PC-9 (cell line): ENCODE data around the gene RTF1. TPM values are rescaled to one million over a fixed set of nuclear protein-coding genes. Genes with fewer than 3 reads are reported as not detected.
A peak's percentile ranks its signal among the peaks of the same experiment; 100 is the strongest.

Experiments used
- BruUV-seq: library from RNA; stranded (reverse); fragments of 400-500 nt; replicated peaks from 2 replicates; lab custom pipeline; 2021; lab: Mats Ljungman, UMichigan
- CTCF ChIA-PET: fragments of 300-600 bp; sonication (Branson Sonifier 250); formaldehyde crosslinking; loops from one replicate; lab custom pipeline; 2022; ENCODE audit warnings: antibody characterized with exemption; lab: Charles Lee
- POLR2A ChIA-PET: fragments of 300-600 bp; sonication (Branson Sonifier 250); formaldehyde crosslinking; loops from one replicate; lab custom pipeline; 2022; ENCODE audit warnings: antibody characterized with exemption; ENCODE audit not compliant: unreplicated experiment; lab: Charles Lee
- DNase-seq, 2 experiments: peaks; one replicate each; pipeline versions ENCODE4 v3.0.0 to v3.0.0-alpha.2; 2015 to 2022; ENCODE audit warnings: mixed read lengths in 1 of 2
- H2AFZ ChIP-seq: fragments of 200-600 bp; sonication (generic); 2 replicates; pipeline ENCODE4 v1.8.1; 2017; ENCODE audit warnings: antibody characterized with exemption
- H3F3A ChIP-seq: fragments of 200-600 bp; sonication (generic); 2 replicates; pipeline ENCODE4 v1.8.1; 2017; ENCODE audit warnings: antibody characterized with exemption, mild to moderate bottlenecking, low read depth; ENCODE audit not compliant: insufficient read depth
- H3K27ac ChIP-seq: fragments of 200-600 bp; sonication (generic); 2 replicates; pipeline ENCODE4 v1.6.1; 2016; ENCODE audit warnings: mixed run types
- H3K27me3 ChIP-seq: fragments of 200-600 bp; sonication (generic); 2 replicates; pipeline ENCODE4 v1.6.1; 2016; ENCODE audit warnings: low read depth, mixed run types; ENCODE audit not compliant: insufficient read depth
- H3K36me3 ChIP-seq: fragments of 200-600 bp; sonication (generic); 2 replicates; pipeline ENCODE4 v1.6.1; 2016; ENCODE audit warnings: low read depth, mixed run types
- H3K4me1 ChIP-seq: fragments of 200-600 bp; sonication (generic); replicated peaks from 2 replicates; pipeline ENCODE4 v1.6.1; 2016; ENCODE audit warnings: mixed run types; ENCODE audit not compliant: insufficient read depth
- H3K4me2 ChIP-seq: fragments of 200-600 bp; sonication (generic); 2 replicates; pipeline ENCODE4 v1.6.1; 2017; ENCODE audit warnings: mixed run types
- H3K4me3 ChIP-seq: fragments of 200-600 bp; sonication (generic); 2 replicates; pipeline ENCODE4 v1.6.1; 2016; ENCODE audit warnings: mixed run types
- H3K79me2 ChIP-seq: fragments of 200-600 bp; sonication (generic); 2 replicates; pipeline ENCODE4 v1.6.1; 2017; ENCODE audit warnings: low read depth, mixed run types
- H3K9me2 ChIP-seq: fragments of 200-600 bp; sonication (generic); 2 replicates; pipeline ENCODE4 v1.8.1; 2017; ENCODE audit warnings: mild to moderate bottlenecking; ENCODE audit not compliant: insufficient read depth
- H3K9me3 ChIP-seq: fragments of 200-600 bp; sonication (generic); 2 replicates; pipeline ENCODE4 v1.8.1; 2016; ENCODE audit warnings: low read depth; ENCODE audit not compliant: insufficient read depth
- H4K20me1 ChIP-seq: fragments of 200-600 bp; sonication (generic); 2 replicates; pipeline ENCODE4 v1.8.1; 2017; ENCODE audit not compliant: insufficient read depth
- EZH2 ChIP-seq: fragments of 200-600 bp; sonication (generic); IDR thresholded peaks from 2 replicates; pipeline ENCODE4 v1.8.0; 2017; ENCODE audit warnings: antibody characterized with exemption, low read depth
- intact Hi-C: fragments of 100-400 bp; cut with micrococcal nuclease; formaldehyde crosslinking; loops from one replicate; pipeline ENCODE4 v1.10.0; 2022; ENCODE audit not compliant: unreplicated experiment
- total RNA-seq: library from RNA; stranded (reverse); gene quantifications from 2 replicates; pipeline ENCODE4 v1.2.3, GENCODE V29; 2021
- TF ChIP-seq, protein P1 (sequence below): fragments of 200-600 bp; sonication (generic); conservative IDR thresholded peaks from 2 replicates; pipeline ENCODE4 v1.6.1; 2017; ENCODE audit warnings: mixed run types, antibody characterized with exemption, mild to moderate bottlenecking, moderate library complexity

Gene RTF1
- total RNA-seq, 1 experiment from 2014 or later, result 55.7 TPM

DNA sequence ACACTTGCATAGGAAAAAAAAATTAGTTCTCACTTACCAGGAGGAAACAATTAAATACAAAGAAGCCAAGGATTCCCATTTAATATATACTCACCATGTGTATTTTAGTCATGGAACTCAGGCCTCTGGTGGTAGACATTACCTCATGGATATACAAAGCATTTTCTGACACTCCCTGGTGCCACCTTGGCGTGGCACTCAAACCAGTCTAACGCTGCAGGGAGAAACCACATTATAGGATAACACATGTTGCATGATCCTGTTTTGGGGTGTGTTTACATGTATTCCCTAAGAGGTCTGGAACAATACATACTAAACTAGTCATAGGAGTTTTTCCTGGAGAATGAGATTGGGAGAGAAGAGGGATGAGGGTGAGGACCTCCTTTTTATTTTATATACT, 5.9 kb upstream of the RTF1 start:
- no peak for TF ChIP-seq EZH2
- intact Hi-C loops, result no loop called here
- H3K79me2 ChIP-seq, result peaks cover 10% of the 10 kb centered on the region
- no peak for DNase-seq
- H3K27ac ChIP-seq, result no peak overlapping the region
- no peak overlapping the region for H2AFZ ChIP-seq
- BruUV-seq, result no TSS peak
- no peaks in the 10 kb centered on the region for H3K9me3 ChIP-seq
- H3K27me3 ChIP-seq, result no peaks in the 10 kb centered on the region
- no peaks in the 10 kb centered on the region for H3K36me3 ChIP-seq
- no peaks in the 10 kb centered on the region for H3K9me2 ChIP-seq
- CTCF ChIA-PET, result no interaction called here
- H3K4me2 ChIP-seq, result no peak overlapping the region
- H3K4me3 ChIP-seq, result no peak overlapping the region
- H4K20me1 ChIP-seq, result no peaks in the 10 kb centered on the region
- H3F3A ChIP-seq, result no peaks in the 10 kb centered on the region
- H3K4me1 ChIP-seq, result no peaks in the 10 kb centered on the region
- POLR2A ChIA-PET, result interaction anchor here (0.7 kb wide), 1 partner anchor 95 kb away, joined by 4 read pairs; no protein-coding TSS in a partner anchor

DNA sequence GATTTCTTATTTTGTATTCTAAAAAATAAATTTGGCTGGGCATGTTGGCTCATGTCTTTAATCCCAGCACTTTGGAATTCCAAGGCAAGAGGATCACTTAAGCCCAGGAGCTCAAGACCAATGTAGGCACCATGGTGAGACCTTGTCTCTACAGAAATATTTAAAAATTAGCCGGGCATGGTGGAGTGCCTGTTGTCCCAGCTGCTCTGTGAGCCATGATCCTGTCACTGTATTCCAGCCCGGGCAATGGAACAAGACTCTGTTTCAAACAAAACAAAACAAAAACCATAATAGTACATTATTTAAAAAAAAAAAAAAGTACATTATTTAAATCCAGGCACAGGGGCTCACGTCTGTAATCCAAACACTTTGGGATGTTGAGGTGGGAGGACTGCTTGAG, 5.5 kb upstream of the RTF1 start:
- Histone ChIP-seq H3F3A (no peaks in the 10 kb centered on the region), H4K20me1 (no peaks in the 10 kb centered on the region), H3K79me2 (peaks cover 14% of the 10 kb centered on the region), H3K4me1 (no peaks in the 10 kb centered on the region), H3K4me2 (no peak overlapping the region), H3K9me3 (no peaks in the 10 kb centered on the region), H3K4me3 (no peak overlapping the region), H3K27me3 (no peaks in the 10 kb centered on the region), H3K9me2 (no peaks in the 10 kb centered on the region), H3K27ac (no peak overlapping the region), H3K36me3 (no peaks in the 10 kb centered on the region), H2AFZ (no peak overlapping the region)
- intact Hi-C loops, result no loop called here
- ChIA-PET CTCF (no interaction called here), POLR2A (no interaction called here)
- TF ChIP-seq, protein P1, sequence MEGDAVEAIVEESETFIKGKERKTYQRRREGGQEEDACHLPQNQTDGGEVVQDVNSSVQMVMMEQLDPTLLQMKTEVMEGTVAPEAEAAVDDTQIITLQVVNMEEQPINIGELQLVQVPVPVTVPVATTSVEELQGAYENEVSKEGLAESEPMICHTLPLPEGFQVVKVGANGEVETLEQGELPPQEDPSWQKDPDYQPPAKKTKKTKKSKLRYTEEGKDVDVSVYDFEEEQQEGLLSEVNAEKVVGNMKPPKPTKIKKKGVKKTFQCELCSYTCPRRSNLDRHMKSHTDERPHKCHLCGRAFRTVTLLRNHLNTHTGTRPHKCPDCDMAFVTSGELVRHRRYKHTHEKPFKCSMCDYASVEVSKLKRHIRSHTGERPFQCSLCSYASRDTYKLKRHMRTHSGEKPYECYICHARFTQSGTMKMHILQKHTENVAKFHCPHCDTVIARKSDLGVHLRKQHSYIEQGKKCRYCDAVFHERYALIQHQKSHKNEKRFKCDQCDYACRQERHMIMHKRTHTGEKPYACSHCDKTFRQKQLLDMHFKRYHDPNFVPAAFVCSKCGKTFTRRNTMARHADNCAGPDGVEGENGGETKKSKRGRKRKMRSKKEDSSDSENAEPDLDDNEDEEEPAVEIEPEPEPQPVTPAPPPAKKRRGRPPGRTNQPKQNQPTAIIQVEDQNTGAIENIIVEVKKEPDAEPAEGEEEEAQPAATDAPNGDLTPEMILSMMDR, result no peak
- DNase-seq, result no peak
- no TSS peak for BruUV-seq

DNA sequence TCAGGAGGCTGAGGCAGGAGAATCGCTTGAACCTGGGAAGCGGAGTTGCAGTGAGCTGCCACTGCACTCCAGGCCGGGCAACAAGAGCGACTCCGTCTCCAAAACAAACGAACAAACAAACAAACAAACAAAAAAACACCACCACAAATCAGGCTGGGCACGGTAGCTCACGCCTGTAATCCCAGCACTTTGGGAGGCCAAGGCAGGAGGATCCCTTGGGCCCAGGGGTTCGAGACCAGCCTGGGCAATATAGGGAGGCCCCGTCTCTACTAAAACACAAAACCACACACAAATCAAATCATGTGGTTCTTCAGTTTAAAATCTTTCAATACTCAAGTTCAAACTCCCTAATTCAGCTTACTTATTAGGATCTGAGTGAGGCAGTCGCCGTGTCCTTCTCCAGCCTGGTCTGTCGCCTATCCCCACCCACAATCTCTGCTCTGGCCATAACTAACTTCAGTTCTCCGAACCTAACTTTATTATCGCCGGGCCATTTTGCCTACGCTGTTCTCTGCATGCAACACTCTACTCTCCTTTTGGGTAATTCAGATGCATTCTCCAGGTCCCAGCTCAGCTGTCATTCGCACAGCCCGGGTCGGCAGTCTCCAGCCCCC, 660 bp upstream of the RTF1 start:
- H3K27me3 ChIP-seq, result no peaks in the 10 kb centered on the region
- intact Hi-C loops, result no loop called here
- peak overlapping the region; percentile 66 for H3K4me3 ChIP-seq
- no peaks in the 10 kb centered on the region for H3K36me3 ChIP-seq
- ChIA-PET CTCF (interaction anchor here (0.7 kb wide), 1 partner anchor 415 kb away, joined by 8 read pairs; no protein-coding TSS in a partner anchor), POLR2A (no interaction called here)
- H3K79me2 ChIP-seq, result peaks cover 59% of the 10 kb centered on the region
- H3K4me1 ChIP-seq, result peaks cover 12% of the 10 kb centered on the region
- H3K9me2 ChIP-seq, result no peaks in the 10 kb centered on the region
- peak overlapping the region; percentile 83 for H2AFZ ChIP-seq
- TSS peak; percentile 72 for BruUV-seq
- TF ChIP-seq, protein P1, result no peak
- no peak for TF ChIP-seq EZH2
- no peaks in the 10 kb centered on the region for H3F3A ChIP-seq
- H3K4me2 ChIP-seq, result peak overlapping the region; percentile 87
- H3K9me3 ChIP-seq, result no peaks in the 10 kb centered on the region
- DNase-seq, result no peak
- no peak overlapping the region for H3K27ac ChIP-seq
- peaks cover 18% of the 10 kb centered on the region for H4K20me1 ChIP-seq
